Ovary (tissue), 9 donors: ENCODE results near the gene SRC. TPM values are rescaled to one million over a fixed set of nuclear protein-coding genes. Genes with fewer than 3 reads are reported as not detected.

Experiments
- DNase-seq, 5 donors: peaks; one replicate each; pipeline ENCODE4 v3.0.0-alpha.2; 2019 to 2020
- H3K27ac ChIP-seq, 2 donors: fragments of 200-600 bp; one replicate each; pipeline versions ENCODE4 v1.5.1 to v1.8.0; 2019 to 2022
- H3K27me3 ChIP-seq: fragments of 200-600 bp; one replicate; pipeline ENCODE4 v1.8.0; 2022
- H3K36me3 ChIP-seq: fragments of 200-600 bp; sonication (generic); one replicate; pipeline ENCODE4 v1.5.1; 2019
- H3K4me1 ChIP-seq: one replicate; pipeline ENCODE4 v1.8.1; 2013; ENCODE audit warnings: mild to moderate bottlenecking, moderate library complexity; ENCODE audit not compliant: insufficient read depth
- H3K4me3 ChIP-seq: fragments of 200-600 bp; sonication (generic); one replicate; pipeline ENCODE4 v1.5.1; 2017
- H3K9me3 ChIP-seq, 2 donors: fragments of 200-600 bp in 1 of 2; sonication (generic) in 1 of 2; one replicate each; pipeline versions ENCODE4 v1.5.1 to v1.8.1; 2013 to 2019; ENCODE audit warnings: mild to moderate bottlenecking in 1 of 2, moderate library complexity in 1 of 2
- EP300 ChIP-seq: sonication (generic); formaldehyde crosslinking; IDR thresholded peaks from one replicate; pipeline ENCODE4 v1.6.1; 2017; ENCODE audit warnings: antibody characterized with exemption
- POLR2A ChIP-seq: fragments of 450-650 bp; IDR thresholded peaks from one replicate; pipeline ENCODE4 v1.6.1; 2017; ENCODE audit warnings: antibody characterized with exemption, mild to moderate bottlenecking, moderate library complexity
- WGBS, 3 donors: extraction: QIAGEN DNeasy Blood & Tissue Kit in 1 of 3; methylation state at CpG; one replicate each; pipeline versions ENCODE4 v1.1.5 to v1.1.7; 2013 to 2017; 5-methylcytosine and 5-hydroxymethylcytosine counted together
- intact Hi-C, 4 donors: fragments of 100-400 bp; cut with DNase I; formaldehyde crosslinking; loops; one replicate each; pipeline versions ENCODE4 v1.11.0 to v1.15.1; 2022 to 2023
- polyA plus RNA-seq, 2 donors: library from polyadenylated mRNA; stranded (reverse); fragments of 200-250 nt in 1 of 2; fragments of 350-450 nt in 1 of 2; fragmentation: Illumina TruSeq in 1 of 2; extraction: RNeasy Lipid Tissue Mini Kit (QIAGEN cat#74804) in 1 of 2; gene quantifications; one replicate each; pipeline ENCODE4 v1.2.3, GENCODE V29; 2013 to 2014
- total RNA-seq, 7 donors: library from RNA; depleted of rRNA in 2 of 7; stranded (reverse); fragments of >200 nt in 2 of 7; fragmentation: NEBNext Ultra II Directional in 3 of 7; extraction: Animal tissue kit (Norgen Biotek cat#: 25700) in 3 of 7; gene quantifications; one replicate each; pipeline versions ENCODE4 v1.1.0 to v1.2.4, GENCODE V29; 2016 to 2023
- TF ChIP-seq, protein P1 (sequence below), 3 donors: fragments of 450-650 bp in 2 of 3; fragments of 200-600 bp in 1 of 3; IDR thresholded peaks; one replicate each; pipeline versions ENCODE4 v1.5.1 to v1.8.0; 2016 to 2022; ENCODE audit warnings: antibody characterized with exemption in 3 of 3, mild to moderate bottlenecking in 1 of 3
- donor health status: DM: no; HTN: no; CAD: no; lungs with moderate emphysema.
- donor health status: DM: no; HTN: no; CAD: no.
- donor health status: Bipolar disorder and iron deficiency.
- donor health status: DM: yes; HTN: yes; CAD: no.
- donor health status: DM: no; HTN: no; CAD: no.
- donor health status: DM: yes; HTN: yes; CAD: no.

SRC gene
- total and polyA plus RNA-seq, 9 donors, result 17.0 to 72.7 (median 34.7) TPM

DNA sequence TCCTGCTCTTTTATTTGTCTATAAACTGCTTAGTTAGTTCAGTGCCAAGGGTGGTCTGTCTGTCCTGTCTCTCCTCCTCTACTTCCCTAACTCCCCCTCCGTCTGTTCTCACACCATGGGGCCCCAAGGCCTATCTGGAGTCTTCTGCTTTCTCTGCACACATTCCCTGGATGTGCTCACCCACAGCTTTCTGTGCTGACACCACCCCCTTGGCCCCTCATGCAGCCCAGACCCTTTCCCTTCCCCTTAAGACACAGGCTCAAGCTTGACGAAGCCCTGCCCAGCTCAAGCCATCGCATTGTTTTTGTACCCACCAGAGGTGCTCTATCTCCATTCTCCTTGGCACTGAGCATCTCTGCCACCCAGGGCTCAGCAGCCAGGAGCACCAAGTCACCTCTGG, 97.0 kb downstream of the SRC start:
- intact Hi-C loops, result no loop called here
- TF ChIP-seq, protein P1, sequence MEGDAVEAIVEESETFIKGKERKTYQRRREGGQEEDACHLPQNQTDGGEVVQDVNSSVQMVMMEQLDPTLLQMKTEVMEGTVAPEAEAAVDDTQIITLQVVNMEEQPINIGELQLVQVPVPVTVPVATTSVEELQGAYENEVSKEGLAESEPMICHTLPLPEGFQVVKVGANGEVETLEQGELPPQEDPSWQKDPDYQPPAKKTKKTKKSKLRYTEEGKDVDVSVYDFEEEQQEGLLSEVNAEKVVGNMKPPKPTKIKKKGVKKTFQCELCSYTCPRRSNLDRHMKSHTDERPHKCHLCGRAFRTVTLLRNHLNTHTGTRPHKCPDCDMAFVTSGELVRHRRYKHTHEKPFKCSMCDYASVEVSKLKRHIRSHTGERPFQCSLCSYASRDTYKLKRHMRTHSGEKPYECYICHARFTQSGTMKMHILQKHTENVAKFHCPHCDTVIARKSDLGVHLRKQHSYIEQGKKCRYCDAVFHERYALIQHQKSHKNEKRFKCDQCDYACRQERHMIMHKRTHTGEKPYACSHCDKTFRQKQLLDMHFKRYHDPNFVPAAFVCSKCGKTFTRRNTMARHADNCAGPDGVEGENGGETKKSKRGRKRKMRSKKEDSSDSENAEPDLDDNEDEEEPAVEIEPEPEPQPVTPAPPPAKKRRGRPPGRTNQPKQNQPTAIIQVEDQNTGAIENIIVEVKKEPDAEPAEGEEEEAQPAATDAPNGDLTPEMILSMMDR (IDR thresholded peaks at IDR 0.05), result no peak
- TF ChIP-seq EP300 (no peak), POLR2A (no peak)
- no peaks in the 10 kb centered on the region for H3K36me3 ChIP-seq
- no peak overlapping the region for H3K27ac ChIP-seq
- no peak overlapping the region for H3K4me3 ChIP-seq
- H3K9me3 ChIP-seq, result no peaks in the 10 kb centered on the region
- H3K27me3 ChIP-seq, result no peaks in the 10 kb centered on the region
- H3K4me1 ChIP-seq, result no peaks in the 10 kb centered on the region
- no peak for DNase-seq
- WGBS, 3 donors, result 79 to 89% (median 82%) methylated on average over 3 of the region's 3 CpGs

DNA sequence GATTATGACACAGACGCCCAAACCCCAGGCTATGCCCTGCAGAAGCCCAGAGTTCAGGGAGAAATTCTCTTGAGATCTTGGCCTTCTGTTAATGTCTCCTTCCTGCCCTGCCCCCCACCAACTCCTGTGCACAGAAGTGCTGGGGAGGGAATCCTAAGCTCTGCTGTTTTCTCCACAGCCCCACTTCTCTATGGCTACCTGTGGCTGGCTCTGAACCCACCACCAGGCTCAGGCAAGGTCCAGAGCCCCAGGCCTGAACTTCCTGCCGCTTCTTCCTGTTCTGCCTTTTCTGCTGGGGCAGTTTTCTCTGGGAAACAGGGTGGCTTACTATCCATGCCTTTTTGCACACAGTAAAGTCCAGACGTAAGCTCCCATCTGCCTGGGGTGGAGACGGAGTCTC, 97.7 kb downstream of the SRC start:
- intact Hi-C loops, result no loop called here
- Histone ChIP-seq H3K27ac (no peak overlapping the region), H3K9me3 (no peaks in the 10 kb centered on the region), H3K4me1 (no peaks in the 10 kb centered on the region), H3K27me3 (no peaks in the 10 kb centered on the region), H3K4me3 (no peak overlapping the region), H3K36me3 (no peaks in the 10 kb centered on the region)
- WGBS, 3 donors, result 79 to 83% (median 83%) methylated on average over 4 of the region's 4 CpGs
- TF ChIP-seq, protein P1 (IDR thresholded peaks at IDR 0.05), result no peak
- TF ChIP-seq POLR2A, result no peak
- no peak for TF ChIP-seq EP300
- no peak for DNase-seq

DNA sequence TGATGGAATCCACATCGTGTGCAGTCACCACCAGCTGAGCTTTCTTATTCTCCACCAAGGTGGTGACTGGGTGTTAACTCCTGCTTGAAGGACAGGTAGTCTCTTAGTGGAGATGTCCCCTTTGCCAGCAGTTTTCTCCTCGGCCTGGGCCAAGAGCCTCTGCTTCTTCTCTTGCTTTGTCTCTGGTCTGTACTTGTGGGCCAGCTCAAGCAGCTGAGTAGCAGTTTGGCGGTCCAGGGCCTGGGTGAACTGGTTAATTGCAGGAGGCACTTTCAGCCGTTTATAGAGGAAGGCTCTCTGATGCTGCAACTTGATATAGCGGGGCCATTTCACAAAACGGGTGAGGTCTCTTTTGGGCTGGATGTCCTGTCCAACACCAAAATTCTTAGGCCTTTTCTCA, 99.1 kb downstream of the SRC start:
- no peak overlapping the region for H3K27ac ChIP-seq
- no peak overlapping the region for H3K4me3 ChIP-seq
- no peaks in the 10 kb centered on the region for H3K4me1 ChIP-seq
- intact Hi-C loops, result no loop called here
- TF ChIP-seq, protein P1 (IDR thresholded peaks at IDR 0.05), result no peak
- no peak for TF ChIP-seq EP300
- TF ChIP-seq POLR2A, result no peak
- no peaks in the 10 kb centered on the region for H3K36me3 ChIP-seq
- no peak for DNase-seq
- 70 to 75% (median 74%) methylated on average over 6 of the region's 6 CpGs for WGBS, 3 donors
- H3K27me3 ChIP-seq, result no peaks in the 10 kb centered on the region
- H3K9me3 ChIP-seq, result no peaks in the 10 kb centered on the region

DNA sequence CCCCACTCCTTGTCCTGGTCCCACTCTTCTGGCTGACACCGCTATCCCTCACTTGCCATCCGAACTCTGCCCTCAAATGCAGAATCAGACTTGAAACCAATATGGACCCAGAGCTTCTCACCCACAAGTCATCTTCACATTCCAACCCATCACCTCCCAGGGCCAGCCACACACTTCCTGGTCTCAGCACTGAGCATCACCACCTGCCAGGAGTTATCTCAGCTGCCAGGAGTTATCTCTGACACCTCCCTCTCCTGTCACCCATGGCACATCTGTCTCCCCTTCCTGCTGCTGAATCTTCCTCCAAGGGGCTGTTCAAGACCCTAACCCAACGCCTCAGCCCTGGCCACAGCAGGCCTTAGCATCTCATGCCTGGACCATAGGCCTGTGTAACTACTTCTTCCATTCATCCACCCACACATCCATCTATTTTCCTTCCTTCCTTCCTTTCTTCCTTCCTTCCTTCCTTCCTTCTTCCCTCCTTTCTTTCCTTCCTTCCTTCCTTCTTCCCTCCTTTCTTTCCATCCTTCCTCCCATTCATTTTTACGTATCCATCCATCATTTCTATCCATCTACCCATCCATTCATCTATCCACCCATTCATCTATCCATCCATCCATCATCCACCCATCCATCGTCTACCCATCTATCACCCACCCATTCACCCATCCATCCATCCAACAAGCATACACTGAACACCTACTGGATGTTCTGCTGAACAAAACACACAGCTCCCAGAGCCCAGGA, 100.5 kb downstream of the SRC start:
- TF ChIP-seq POLR2A (no peak), EP300 (no peak)
- TF ChIP-seq, protein P1 (IDR thresholded peaks at IDR 0.05), result no peak
- 79 to 93% (median 89%) methylated on average over 5 of the region's 5 CpGs for WGBS, 3 donors
- H3K4me3 ChIP-seq, result no peak overlapping the region
- no peaks in the 10 kb centered on the region for H3K36me3 ChIP-seq
- intact Hi-C loops, result no loop called here
- no peak overlapping the region for H3K27ac ChIP-seq
- DNase-seq, result no peak
- no peaks in the 10 kb centered on the region for H3K9me3 ChIP-seq
- no peaks in the 10 kb centered on the region for H3K27me3 ChIP-seq
- H3K4me1 ChIP-seq, result no peaks in the 10 kb centered on the region
